Hematopoietic multipotent progenitor cell (in vitro differentiated cells): Measurements from ENCODE around the gene ISG20L2. TPM values are rescaled to one million over a fixed set of nuclear protein-coding genes. Genes with fewer than 3 reads are reported as not detected.

Source experiments
- total RNA-seq: library from RNA; depleted of rRNA; stranded (reverse); fragments of >200 nt; gene quantifications from one replicate; pipeline ENCODE4 v1.2.3, GENCODE V29; 2012

Gene ISG20L2
- total RNA-seq, 1 donor, result 19.7 TPM

Other genes starting within 250 kb of the ISG20L2 start
- 54.7 TPM for gene MEF2D, start 228.0 kb downstream of the ISG20L2 start, total RNA-seq
- 1.9 TPM for gene IQGAP3, start 156.2 kb downstream of the ISG20L2 start, total RNA-seq
- gene TTC24, start 149.0 kb downstream of the ISG20L2 start, total RNA-seq, result 15.3 TPM
- 61.4 TPM for gene NAXE, start 137.0 kb downstream of the ISG20L2 start, total RNA-seq
- 11.8 TPM for gene GPATCH4, start 127.3 kb downstream of the ISG20L2 start, total RNA-seq
- under 0.01 TPM for gene HAPLN2, start 109.4 kb downstream of the ISG20L2 start, total RNA-seq
- gene BCAN, start 86.6 kb downstream of the ISG20L2 start, total RNA-seq, result under 0.01 TPM
- under 0.01 TPM for gene NES, start 51.4 kb downstream of the ISG20L2 start, total RNA-seq
- gene CRABP2, start 23.2 kb downstream of the ISG20L2 start, total RNA-seq, result 0.27 TPM
- gene METTL25B, start 297 bp downstream of the ISG20L2 start, total RNA-seq, result 12.9 TPM
- gene MRPL24, start 12.3 kb upstream of the ISG20L2 start, total RNA-seq, result 16.2 TPM
- gene HDGF, start 22.9 kb upstream of the ISG20L2 start, total RNA-seq, result 68.1 TPM
- gene PRCC, start 38.8 kb upstream of the ISG20L2 start, total RNA-seq, result 23.2 TPM
- gene SH2D2A, start 88.1 kb upstream of the ISG20L2 start, total RNA-seq, result 4.3 TPM
- under 0.01 TPM for gene INSRR, start 130.4 kb upstream of the ISG20L2 start, total RNA-seq
- gene NTRK1, start 132.1 kb upstream of the ISG20L2 start, total RNA-seq, result 7.5 TPM
- gene PEAR1, start 165.0 kb upstream of the ISG20L2 start, total RNA-seq, result 12.7 TPM
- not detected for gene LRRC71, start 191.9 kb upstream of the ISG20L2 start, total RNA-seq